ENCODE data around the gene GMCL1.
"Not testable (repeated sequence)": the region's sequence is repeated elsewhere in the genome, so short reads cannot be mapped to it uniquely, and the experiment has no call there.

Gene GMCL1

GRCh38 chr2:69848186-69848790, 18.8 kb downstream of the GMCL1 start:
- ATAC-seq (no peak), DNase-seq (no peak)

GRCh38 chr2:69858261-69858660, 28.8 kb downstream of the GMCL1 start:
- ATAC-seq = no peak
- DNase-seq = no peak

- ATAC-seq (no peak), DNase-seq (no peak)
Observed at GRCh38 chr2:69863298-69863697, 33.8 kb downstream of the GMCL1 start.

- no peak for ATAC-seq
- no peak for DNase-seq
Observed at GRCh38 chr2:69888451-69888850, 59.0 kb downstream of the GMCL1 start.

GRCh38 chr2:69889302-69889701, 59.8 kb downstream of the GMCL1 start:
- DNase-seq (no peak), ATAC-seq (no peak)

GRCh38 chr2:69890881-69891280, 61.4 kb downstream of the GMCL1 start:
- ATAC-seq = no peak

GRCh38 chr2:69892838-69893424, 63.5 kb downstream of the GMCL1 start:
- not testable (repeated sequence) for ATAC-seq, DNase-seq

More at GRCh38 chr2:69890881-69891280, 61.4 kb downstream of the GMCL1 start:
- no peak for DNase-seq

GRCh38 chr2:69893684-69894551, 64.5 kb downstream of the GMCL1 start, which contains the start of gene SNRNP27:
Gene SNRNP27 (plus strand): TSS chr2:69893956. CDS start chr2:69893985, 29 bp downstream.
- ATAC-seq (peak; percentile 90), DNase-seq (peak; percentile 84)

- DNase-seq, ATAC-seq: not testable (repeated sequence)
Observed at GRCh38 chr2:69894737-69895136, 65.3 kb downstream of the GMCL1 start.

GRCh38 chr2:69902213-69902922, 72.9 kb downstream of the GMCL1 start:
- DNase-seq = peak; percentile 17
- ATAC-seq = no peak

- ATAC-seq (no peak), DNase-seq (no peak)
Observed at GRCh38 chr2:69907216-69907615, 77.8 kb downstream of the GMCL1 start.

GRCh38 chr2:69911985-69912563, 82.6 kb downstream of the GMCL1 start:
- DNase-seq = no peak
- no peak for ATAC-seq

- ATAC-seq (peak; percentile 96), DNase-seq (no peak)
Observed at GRCh38 chr2:69914164-69914949, 84.9 kb downstream of the GMCL1 start.

GRCh38 chr2:69914950-69915945, 85.8 kb downstream of the GMCL1 start, which contains the start of gene MXD1:
Gene MXD1 (plus strand): TSS chr2:69915109. CDS start chr2:69915331, 222 bp downstream.
- no peak for ATAC-seq
- peak; percentile 99 for DNase-seq

- DNase-seq = no peak
- no peak for ATAC-seq
Observed at GRCh38 chr2:69916106-69916505, 86.6 kb downstream of the GMCL1 start.

- no peak for ATAC-seq
- DNase-seq = no peak
Observed at GRCh38 chr2:69917852-69918251, 88.4 kb downstream of the GMCL1 start.

GRCh38 chr2:69918401-69918800, 88.9 kb downstream of the GMCL1 start:
- ATAC-seq = no peak
- no peak for DNase-seq

GRCh38 chr2:69923116-69923515, 93.7 kb downstream of the GMCL1 start:
- DNase-seq (no peak), ATAC-seq (no peak)

- ATAC-seq (no peak), DNase-seq (no peak)
Observed at GRCh38 chr2:69926849-69927515, 97.5 kb downstream of the GMCL1 start.
